ENCODE results near the gene SLC47A2.

The SLC47A2 gene

DNA sequence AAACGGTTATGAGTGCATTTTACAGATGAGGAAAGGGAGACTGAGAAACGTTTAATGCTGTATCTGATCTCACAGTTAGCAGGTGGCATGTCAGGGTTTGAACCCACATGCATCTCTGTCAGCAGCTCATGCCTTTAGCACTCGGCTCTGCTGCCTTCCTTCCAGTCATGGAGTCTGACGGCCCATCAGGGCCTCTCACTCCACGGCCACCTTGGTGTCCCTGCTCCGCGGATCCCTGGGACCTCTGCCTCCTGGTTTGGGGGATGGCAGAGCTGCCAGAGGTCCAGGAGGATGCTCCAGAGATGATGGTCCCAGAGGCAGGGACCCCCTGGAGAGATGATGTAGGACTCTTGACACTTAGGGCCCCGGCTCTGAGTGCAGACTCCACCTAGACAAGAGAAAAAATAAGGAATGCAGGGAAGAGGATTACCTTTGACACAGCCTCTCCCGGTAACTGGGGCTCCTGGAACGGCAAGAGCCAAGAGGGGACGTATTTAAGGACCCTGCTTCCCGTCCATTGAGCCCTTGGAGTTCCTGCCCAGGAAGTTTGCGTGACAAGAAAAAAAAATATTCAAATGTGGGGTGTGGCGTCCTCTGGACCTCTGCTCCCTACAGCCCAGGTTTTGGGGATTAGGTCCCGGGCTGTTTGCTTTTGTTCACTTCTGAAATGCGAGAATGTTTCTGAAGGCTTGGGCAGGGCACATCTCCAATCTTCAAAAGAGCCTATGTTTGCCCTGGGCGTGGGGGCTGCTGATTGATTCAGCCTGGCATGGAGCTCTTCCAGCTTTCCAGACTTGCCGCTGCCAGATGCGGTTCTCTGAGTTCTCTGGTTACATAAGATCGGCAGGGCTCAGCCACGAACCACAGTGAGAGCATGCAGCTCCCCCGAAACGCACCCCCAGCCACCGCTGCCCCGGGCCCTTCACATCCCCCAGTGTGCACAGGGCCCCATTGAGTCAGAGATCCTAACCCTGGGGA is 31.7 kb upstream of the SLC47A2 start, which contains the start of gene ALDH3A1:
ALDH3A1 (minus strand) TSS at position 470 of the 978 bp plus-strand sequence. CDS start 3,169 bp downstream, outside the sequence.
- DNase-seq (ENCODE audit: low read depth, low spot score): no peak

GRCh38 chr17:19747159-19747719 is 30.9 kb upstream of the SLC47A2 start:
- no peak for DNase-seq (ENCODE audit: low read depth, low spot score)

DNA sequence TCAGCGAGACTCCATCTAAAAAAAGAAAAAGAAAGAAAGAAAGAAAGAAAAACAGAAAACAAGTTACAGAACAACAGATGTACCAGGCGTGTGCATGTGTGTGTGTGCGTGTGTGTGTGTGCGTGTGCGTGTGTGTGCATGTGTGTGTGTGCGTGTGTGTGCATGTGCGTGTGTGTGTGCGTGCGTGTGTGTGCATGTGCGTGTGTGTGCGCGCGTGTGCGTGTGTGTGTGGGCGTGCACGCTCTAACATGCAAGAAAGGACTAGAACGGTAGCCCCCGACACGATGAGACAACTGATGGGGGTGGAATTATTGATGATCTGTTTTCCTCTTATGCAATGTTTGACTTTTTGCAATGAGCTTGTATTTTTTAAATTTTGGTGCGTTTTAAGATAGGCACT is 30.1 kb upstream of the SLC47A2 start:
- no peak for DNase-seq (ENCODE audit: low read depth, low spot score)

DNA sequence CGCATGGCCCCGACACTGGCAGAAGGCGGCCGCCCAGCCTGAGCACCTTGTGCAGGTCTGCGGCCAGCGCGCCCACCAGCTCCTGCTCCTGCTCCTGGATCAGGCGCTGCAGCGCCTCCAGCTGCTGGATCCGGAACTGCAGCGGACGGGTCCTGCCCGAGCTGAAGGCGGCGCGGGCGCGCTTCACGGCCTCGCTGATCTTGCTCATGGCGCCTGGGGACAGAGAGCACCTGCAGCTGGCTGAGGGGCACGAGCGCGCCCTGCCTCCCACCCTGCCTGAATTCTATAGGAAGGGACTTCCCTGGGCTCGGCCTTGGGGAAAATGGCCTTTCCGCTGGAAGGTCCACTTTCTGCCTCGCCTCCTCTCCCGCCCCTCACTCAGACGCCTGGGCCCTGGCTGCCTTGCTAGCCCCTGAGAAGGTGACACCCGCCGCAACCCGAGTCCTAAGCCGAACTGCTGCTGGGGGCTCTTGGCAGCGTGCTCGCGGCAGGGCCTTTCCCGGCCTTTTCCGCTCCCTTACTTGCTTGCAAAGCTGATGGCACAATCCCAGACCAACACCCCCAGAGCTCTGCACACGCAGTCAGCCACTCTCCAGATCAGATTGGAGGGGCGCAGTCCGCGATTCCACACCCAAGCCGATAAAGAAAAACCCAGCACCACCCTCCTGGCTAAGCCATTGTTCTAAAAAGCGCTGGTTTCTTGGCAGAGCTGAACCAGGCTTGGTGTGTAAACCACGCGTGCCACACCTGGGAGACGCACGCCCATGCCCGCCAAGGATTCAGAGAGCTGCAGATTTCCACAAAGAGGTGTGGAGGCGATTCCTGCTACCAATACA is 28.8 kb upstream of the SLC47A2 start:
- DNase-seq (ENCODE audit: low read depth, low spot score): peak; percentile 52

DNA sequence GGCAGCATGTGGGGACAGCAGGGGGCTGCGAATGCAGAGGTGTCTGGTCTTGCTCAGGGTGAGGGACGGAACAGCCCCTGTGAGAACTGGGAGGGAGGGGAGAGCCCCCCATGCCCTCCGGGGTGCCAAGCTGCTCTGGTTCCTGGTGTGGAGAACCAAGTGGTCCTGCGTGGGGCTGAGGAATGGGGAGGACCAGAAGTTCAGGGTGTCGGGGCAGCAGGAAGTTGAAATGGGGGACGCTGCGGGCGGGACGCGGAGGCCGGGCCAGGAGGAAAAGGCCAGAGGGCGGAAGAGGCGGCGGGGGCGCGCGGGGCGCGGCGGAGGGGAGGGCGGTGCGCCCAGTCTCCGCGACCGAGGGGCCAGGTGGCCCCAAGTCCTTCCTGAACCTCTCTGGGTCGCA is 28.1 kb upstream of the SLC47A2 start:
- no peak for DNase-seq (ENCODE audit: low read depth, low spot score)

GRCh38 chr17:19743101-19744100 is 27.0 kb upstream of the SLC47A2 start:
- DNase-seq (ENCODE audit: low read depth, low spot score): no peak

- no peak for DNase-seq (ENCODE audit: low read depth, low spot score)
Measured at GRCh38 chr17:19742495-19742894, 26.1 kb upstream of the SLC47A2 start.

GRCh38 chr17:19741832-19742457 is 25.6 kb upstream of the SLC47A2 start:
- no peak for DNase-seq (ENCODE audit: low read depth, low spot score)

GRCh38 chr17:19740933-19741332 is 24.5 kb upstream of the SLC47A2 start:
- DNase-seq (ENCODE audit: low read depth, low spot score): no peak

DNA sequence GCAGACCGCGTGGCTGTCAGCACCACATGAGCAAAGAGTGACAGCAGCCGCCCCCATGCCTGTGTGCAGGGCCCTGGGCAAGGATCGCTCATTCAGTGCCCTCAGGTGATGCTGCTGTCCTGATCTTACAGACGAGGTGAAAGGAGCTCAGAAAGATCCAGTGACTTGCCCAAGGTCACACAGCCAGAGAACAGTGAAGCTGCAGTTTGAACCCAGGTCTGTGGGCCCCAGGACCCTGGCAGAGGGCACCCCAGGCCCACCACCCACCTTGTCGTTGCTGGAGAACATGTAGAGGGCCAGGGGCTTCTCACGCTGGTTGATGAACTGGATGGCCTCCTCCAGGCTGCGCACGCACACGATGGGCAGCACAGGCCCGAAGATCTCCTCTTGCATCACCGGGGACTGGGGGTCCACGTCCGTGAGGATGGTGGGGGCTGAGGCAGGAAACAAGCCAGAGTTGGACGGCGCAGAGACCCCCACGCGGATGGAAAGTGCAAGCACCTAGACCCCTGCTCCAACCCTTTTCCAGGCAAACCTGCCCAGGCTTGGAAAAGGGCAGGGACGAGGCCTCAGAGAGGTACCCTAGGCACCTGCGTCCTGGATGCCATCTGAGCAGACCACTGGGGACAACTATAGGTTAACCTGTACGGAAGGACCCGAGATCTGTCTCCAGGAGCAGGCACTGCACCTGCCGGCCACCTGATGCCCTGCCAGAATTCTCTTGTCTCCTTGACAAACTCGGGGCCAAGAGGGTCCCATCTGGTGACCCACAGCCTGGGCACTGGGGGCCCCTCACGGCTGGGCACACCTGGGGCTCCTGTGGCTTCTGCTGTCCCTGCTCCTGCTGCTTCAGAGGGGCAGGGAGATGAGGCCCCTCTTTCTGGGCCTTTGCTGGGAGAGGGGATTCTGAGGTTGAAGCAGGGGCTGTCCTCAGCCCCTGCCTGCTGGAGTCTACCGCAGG is 23.1 kb upstream of the SLC47A2 start:
- DNase-seq (ENCODE audit: low read depth, low spot score): no peak

- DNase-seq (ENCODE audit: low read depth, low spot score): no peak
Measured at GRCh38 chr17:19738757-19739156, 22.4 kb upstream of the SLC47A2 start.

DNA sequence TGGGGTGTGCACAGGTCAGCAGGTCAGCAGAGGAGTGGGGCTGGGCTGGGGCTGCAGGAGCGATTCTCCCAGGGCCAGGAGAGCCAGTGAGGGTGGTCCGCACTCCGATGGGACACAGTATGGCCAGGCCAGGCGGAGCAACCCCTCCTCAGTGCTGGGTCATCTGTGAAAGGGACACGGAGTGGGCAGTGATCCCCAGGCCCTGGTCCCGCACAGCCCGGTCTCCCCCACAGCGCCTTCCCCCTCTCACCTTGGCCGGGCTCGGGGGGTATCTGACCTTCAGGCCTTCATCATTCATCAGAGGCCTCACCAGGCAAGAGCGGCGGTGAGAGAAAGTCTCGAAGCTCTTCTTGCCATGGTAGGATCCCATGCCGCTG is 21.7 kb upstream of the SLC47A2 start:
- no peak for DNase-seq (ENCODE audit: low read depth, low spot score)

DNA sequence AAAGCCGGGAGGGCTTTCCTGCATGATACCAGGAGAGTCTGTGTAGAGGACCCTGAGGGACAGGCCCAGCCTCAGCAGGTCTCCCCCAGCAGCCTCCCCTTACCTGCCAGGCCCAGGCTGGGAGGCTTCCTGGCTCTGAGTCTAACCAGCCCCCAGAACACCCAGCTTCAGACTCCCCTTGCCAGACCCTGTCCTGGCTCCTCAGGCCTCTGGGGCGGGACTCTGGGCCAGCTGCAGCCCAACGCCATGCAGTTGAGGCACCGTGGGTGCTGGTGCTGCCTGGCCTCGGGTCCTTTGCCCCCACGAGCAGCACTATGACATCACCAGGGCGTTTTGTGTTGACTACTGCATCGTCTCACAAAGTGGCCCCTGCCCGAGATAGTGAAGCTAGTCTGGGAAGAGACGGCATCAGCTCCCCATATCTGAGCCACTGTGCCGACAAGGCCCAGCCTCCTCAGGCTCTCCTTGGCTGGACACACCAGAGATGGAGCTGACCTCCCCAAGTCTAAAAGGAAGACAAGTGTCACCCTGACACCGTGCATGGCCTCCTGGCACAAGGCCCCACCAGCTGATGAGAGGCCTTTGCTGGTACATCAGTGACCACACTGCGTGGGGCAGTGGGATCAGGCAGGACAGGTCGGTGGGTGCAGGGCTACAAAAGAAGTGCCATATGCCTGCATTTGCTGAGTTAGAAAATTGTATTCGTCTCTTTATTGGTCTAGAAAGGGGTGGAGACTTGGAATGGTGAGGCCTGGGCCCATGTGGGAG is 21.1 kb upstream of the SLC47A2 start:
- DNase-seq (ENCODE audit: low read depth, low spot score): no peak

DNA sequence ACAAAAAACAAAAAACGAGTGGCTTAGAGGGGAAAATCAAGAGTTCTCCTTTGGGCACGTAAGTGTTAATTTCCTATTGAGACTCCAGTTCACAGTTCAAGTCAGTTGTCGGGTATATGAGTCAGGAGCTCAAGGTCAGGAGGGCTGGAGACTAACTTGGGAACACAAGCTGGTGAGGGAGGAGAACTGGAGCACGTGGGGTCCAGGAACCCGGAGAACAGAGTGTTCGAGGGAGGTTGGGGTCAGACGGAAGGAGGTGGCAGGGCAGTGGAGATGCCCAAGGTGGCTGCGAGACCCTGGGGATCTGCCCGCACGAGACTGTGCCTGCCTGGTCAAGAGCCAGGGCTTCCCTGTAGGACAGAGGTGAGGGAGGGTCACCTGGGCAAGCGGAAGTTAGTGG is 19.7 kb upstream of the SLC47A2 start:
- no peak for DNase-seq (ENCODE audit: low read depth, low spot score)

DNA sequence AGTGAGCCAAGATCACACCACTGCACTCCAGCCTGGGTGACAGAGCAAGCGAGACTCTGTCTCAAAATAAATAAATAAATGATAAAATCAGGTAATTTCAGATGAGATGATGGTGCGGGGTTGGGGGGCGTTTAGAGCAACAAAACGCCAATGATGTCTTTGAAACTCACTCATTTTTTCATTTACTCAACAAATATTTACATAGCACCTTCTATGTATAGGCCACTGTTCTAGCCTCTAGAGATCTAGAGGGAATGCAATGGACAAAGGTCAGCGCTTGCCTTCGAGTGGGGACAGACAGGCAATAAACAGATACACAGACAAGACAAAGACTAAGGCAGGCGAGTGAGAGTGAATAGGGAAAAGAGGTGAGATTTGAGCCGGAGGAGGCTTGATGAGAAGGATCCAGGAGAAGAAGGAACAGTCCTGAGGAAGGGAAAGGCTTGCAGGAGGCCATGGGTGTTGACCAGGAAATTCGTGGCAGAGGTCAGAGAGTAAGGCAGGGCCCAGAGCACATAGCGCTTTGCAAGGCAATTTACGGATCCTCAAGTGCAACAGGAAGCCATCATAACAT is 17.7 kb upstream of the SLC47A2 start:
- DNase-seq (ENCODE audit: low read depth, low spot score): no peak

DNA sequence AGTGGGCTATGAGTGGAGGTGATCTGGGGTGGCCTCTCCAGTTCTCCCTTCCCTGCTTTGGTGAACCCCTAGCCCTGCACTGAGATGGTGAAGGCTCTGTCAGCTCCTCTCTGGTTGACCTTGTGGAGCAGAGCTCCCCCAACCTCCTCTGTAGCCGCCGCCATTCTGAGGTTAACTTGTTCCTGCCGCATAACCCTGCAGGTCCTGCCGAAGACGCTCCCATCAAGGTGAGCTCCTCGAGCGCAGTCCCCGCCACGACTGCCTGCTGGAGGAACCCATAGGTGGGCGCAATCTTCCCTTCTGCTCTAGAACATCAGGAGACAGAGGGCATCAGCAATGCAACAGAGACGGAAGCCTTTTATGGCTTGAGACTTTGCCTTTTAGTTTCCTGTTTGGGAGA is 15.2 kb upstream of the SLC47A2 start:
- DNase-seq (ENCODE audit: low read depth, low spot score): no peak

DNA sequence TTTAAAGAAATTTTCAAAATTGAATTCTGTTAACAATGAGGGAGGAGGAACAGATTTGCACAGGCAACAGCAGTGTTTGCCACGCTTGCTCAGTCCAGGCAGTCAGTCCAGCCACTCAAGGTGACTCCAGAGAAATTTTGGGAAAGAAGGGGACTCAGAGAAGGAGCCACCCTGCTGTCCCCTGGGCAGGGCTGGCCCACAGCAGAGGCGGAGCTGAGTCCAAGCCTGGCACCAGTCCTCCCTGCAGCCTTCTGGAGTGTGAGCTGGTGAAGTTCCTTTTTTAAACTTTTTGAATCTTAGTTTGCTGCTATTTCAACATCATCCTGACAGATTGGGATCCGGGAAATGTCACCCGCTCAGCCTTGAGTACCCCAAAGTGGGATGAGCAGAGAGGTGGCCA is 14.5 kb upstream of the SLC47A2 start:
- DNase-seq (ENCODE audit: low read depth, low spot score): no peak

- DNase-seq (ENCODE audit: low read depth, low spot score): no peak
Measured at GRCh38 chr17:19729900-19730299, 13.5 kb upstream of the SLC47A2 start.
